B cell (primary cell): ENCODE measurements around the gene GET4.

ENCODE experiments used
- EZH2 ChIP-seq: IDR thresholded peaks from 2 replicates; pipeline ENCODE4 v1.6.1; 2012; ENCODE audit warnings: borderline replicate concordance, low read depth, mild to moderate bottlenecking, moderate library complexity, low read length; ENCODE audit not compliant: insufficient read depth, poor library complexity, severe bottlenecking
- TF ChIP-seq, protein P1 (sequence below): fragments of 200-600 bp; IDR thresholded peaks from one replicate; pipeline ENCODE4 v1.8.0; 2022; ENCODE audit warnings: antibody characterized with exemption, mild to moderate bottlenecking

DNA sequence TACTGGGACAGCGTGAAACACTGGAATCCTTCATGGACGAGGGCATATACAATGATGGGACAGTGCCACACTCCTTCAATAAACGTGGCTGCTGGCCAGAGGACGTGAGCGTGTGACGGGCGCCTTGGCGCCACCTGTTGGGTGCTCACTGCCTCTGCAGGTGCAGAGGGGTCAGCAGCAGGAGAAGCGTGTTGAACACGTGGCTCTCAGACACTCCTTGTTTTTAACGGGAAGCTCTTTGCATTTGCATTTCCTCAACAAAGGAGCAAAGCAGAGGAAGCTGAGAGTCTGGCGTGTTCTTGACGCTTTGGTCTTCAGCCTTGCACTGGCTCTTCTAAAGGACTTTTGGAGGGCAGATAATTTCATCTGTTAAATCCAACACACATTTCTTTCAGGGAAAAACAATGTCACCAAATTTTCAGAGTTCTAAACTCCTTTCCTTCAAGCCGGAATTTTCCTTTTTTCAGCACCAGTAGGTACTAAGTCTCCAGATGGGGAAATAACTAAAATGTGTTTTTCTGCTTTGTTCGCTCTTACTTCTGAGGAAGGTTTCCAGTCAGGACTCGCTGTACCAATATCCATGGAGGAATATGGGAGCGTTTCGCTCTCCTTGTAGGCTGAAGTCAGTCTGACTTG lies 2.9 kb upstream of the GET4 start:
- TF ChIP-seq, protein P1, sequence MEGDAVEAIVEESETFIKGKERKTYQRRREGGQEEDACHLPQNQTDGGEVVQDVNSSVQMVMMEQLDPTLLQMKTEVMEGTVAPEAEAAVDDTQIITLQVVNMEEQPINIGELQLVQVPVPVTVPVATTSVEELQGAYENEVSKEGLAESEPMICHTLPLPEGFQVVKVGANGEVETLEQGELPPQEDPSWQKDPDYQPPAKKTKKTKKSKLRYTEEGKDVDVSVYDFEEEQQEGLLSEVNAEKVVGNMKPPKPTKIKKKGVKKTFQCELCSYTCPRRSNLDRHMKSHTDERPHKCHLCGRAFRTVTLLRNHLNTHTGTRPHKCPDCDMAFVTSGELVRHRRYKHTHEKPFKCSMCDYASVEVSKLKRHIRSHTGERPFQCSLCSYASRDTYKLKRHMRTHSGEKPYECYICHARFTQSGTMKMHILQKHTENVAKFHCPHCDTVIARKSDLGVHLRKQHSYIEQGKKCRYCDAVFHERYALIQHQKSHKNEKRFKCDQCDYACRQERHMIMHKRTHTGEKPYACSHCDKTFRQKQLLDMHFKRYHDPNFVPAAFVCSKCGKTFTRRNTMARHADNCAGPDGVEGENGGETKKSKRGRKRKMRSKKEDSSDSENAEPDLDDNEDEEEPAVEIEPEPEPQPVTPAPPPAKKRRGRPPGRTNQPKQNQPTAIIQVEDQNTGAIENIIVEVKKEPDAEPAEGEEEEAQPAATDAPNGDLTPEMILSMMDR = peak; percentile 88
- no peak for TF ChIP-seq EZH2
